ENCODE measurements around the gene HMOX2.
A peak's percentile ranks its signal among the peaks of the same experiment; 100 is the strongest.

The HMOX2 gene

GRCh38 chr16:4514606-4515005 lies 38.4 kb downstream of the HMOX2 start:
- Histone ChIP-seq H3K9me3 (ENCODE audit: severe bottlenecking) (no peaks in the 10 kb centered on the region), H3K27me3 (ENCODE audit: insufficient read depth, low read depth, severe bottlenecking) (no peaks in the 10 kb centered on the region), H3K36me3 (peaks cover 45% of the 10 kb centered on the region), H3K27ac (no peak overlapping the region), H3K4me3 (ENCODE audit: low read depth, low read length) (no peak overlapping the region)
- no peak for TF ChIP-seq CTCF (IDR thresholded peaks at IDR 0.05; ENCODE audit: low read depth, low read length)
- no peak for DNase-seq

DNA sequence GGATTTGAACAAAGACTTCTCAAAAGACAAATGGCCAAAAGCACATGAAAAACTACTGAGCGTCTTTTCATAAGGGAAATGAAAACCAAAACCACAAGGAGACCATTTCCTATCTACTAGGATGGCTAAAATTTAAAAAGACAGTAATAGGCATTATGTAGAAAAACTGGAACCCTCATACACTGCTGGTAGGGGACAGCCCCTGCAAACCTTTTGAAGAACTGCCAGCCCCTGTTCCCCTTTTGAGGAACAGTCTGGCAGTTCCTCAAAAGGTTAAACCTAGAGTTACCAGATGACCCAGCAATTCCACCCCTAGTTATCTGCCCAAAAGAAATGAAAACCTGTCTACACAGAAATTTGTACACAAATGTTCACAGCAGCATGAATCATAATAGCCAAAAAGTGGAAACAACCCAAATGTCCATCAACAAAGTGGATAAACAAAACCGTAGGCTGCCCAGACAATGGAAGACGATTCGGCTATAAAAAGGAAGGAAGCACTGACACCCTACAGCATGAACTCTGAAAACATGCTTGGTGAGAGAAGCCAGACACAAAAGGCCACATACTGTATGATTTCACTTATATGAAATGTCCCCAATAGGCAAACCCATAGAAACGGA lies 39.5 kb downstream of the HMOX2 start:
- no peaks in the 10 kb centered on the region for H3K27me3 ChIP-seq (ENCODE audit: insufficient read depth, low read depth, severe bottlenecking)
- H3K36me3 ChIP-seq, result peaks cover 34% of the 10 kb centered on the region
- H3K4me3 ChIP-seq (ENCODE audit: low read depth, low read length), result no peak overlapping the region
- no peak for DNase-seq
- TF ChIP-seq CTCF (IDR thresholded peaks at IDR 0.05; ENCODE audit: low read depth, low read length), result no peak
- no peaks in the 10 kb centered on the region for H3K9me3 ChIP-seq (ENCODE audit: severe bottlenecking)
- no peak overlapping the region for H3K27ac ChIP-seq

- TF ChIP-seq CTCF (IDR thresholded peaks at IDR 0.05; ENCODE audit: low read depth, low read length), result peak; percentile 91
- H3K4me3 ChIP-seq (ENCODE audit: low read depth, low read length), result no peak overlapping the region
- no peaks in the 10 kb centered on the region for H3K9me3 ChIP-seq (ENCODE audit: severe bottlenecking)
- no peak overlapping the region; the same call in 1 of the 2 replicates for H3K27ac ChIP-seq
- DNase-seq, result peak; percentile 77
- H3K36me3 ChIP-seq, result peaks cover 14% of the 10 kb centered on the region
- no peaks in the 10 kb centered on the region for H3K27me3 ChIP-seq (ENCODE audit: insufficient read depth, low read depth, severe bottlenecking)
These were observed 41.8 kb downstream of the HMOX2 start for GRCh38 chr16:4517812-4518680.

DNA sequence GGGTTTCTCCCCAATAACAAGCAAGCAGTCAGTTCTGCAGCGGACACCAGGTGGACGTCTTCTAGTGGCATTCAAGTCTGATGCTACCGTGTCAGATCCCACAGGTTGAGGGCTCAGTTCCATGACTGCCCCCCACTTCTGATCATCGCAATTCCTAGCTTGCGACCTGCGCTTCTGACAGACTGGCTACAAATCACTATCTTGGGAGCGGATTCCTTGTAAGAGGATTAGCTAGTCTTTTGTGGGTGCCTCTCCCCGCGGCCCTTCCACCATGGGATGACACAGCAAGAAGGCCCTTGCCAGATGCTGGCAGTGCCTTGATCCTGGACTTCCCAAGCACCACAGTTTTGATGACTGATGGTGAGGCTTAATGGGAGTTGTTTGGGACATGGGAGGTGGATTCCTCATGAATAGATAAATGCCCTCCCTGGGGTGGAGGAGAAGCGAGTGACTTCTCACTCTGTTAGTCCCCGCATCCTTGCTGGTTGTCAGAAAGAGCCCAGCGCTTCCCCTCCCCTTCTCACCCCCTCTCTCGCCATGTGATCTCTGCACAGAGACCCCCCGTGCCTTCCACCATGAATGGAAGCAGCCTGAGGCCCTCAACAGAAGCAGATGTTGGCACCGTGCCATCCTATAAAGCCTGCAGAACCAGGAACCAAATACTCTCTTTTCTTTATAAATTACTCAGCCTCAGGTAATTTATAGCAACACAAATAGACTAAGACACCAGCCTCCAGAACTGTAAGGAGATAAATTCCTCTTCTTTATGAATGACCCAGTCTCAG lies 43.3 kb downstream of the HMOX2 start:
- peak overlapping the region; percentile 63 for H3K27ac ChIP-seq
- peak; percentile 88 for DNase-seq
- TF ChIP-seq CTCF (IDR thresholded peaks at IDR 0.05; ENCODE audit: low read depth, low read length), result no peak
- no peaks in the 10 kb centered on the region for H3K27me3 ChIP-seq (ENCODE audit: insufficient read depth, low read depth, severe bottlenecking)
- no peak overlapping the region for H3K4me3 ChIP-seq (ENCODE audit: low read depth, low read length)
- peaks cover under 1% of the 10 kb centered on the region for H3K36me3 ChIP-seq
- no peaks in the 10 kb centered on the region for H3K9me3 ChIP-seq (ENCODE audit: severe bottlenecking)

DNA sequence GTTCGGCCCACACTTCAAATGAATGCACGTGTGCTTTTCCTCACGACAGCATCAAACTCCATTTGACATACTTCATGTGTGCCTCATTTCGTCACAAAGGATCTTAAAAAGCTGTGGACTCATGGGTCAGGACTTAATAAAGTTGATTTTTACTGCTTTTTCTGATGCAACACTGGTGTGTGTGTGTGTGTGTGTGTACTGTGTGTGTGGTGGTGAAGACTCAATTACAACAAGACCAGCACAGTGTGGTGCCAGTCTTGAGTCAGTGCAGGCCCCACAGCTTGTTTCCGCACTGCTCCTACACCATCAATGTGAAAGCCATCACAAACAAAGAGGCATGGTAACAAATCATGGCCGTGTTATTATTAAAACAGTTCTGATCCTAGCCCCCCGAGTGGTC lies 44.7 kb downstream of the HMOX2 start:
- no peak overlapping the region for H3K4me3 ChIP-seq (ENCODE audit: low read depth, low read length)
- no peak for TF ChIP-seq CTCF (IDR thresholded peaks at IDR 0.05; ENCODE audit: low read depth, low read length)
- no peak for DNase-seq
- H3K36me3 ChIP-seq, result no peaks in the 10 kb centered on the region; the same call in none of the 2 replicates
- peak overlapping the region; percentile 33 for H3K27ac ChIP-seq
- no peaks in the 10 kb centered on the region for H3K9me3 ChIP-seq (ENCODE audit: severe bottlenecking)
- no peaks in the 10 kb centered on the region for H3K27me3 ChIP-seq (ENCODE audit: insufficient read depth, low read depth, severe bottlenecking)
